ENCODE results near the gene UNC13A. TPM values are rescaled to one million over a fixed set of nuclear protein-coding genes. Genes with fewer than 3 reads are reported as not detected.

The UNC13A gene
- total and polyA plus RNA-seq, 2 of the 13 experiments (the other 11 are each of a cell fraction or from before 2014, with no cell fraction given) = 0.11 to 0.45 TPM

GRCh38 chr19:17721111-17721628 lies 33.0 kb upstream of the UNC13A start:
- 0 out of 6 replicates have a peak overlapping the region, but pooled peaks of 1 of the 3 experiments have one; percentile 89 for H3K4me3 ChIP-seq (replicated peaks in 1 of 3; ENCODE audit: insufficient read depth in 1 of 3, low read depth in 2 of 3, low read length in 3 of 3)
- H3K27me3 ChIP-seq (ENCODE audit: control insufficient read depth in 1 of 2, insufficient read depth in 2 of 2, low read length in 2 of 2) = no peaks in the 10 kb centered on the region; a peak in 1 of 5 replicates
- peaks cover 37% of the 10 kb centered on the region for H3K4me1 ChIP-seq (ENCODE audit: insufficient read depth, low read length)
- CTCF ChIA-PET (ENCODE audit: low intra/inter-chr PET ratio, low total read pairs) = no interaction called here
- POLR2A ChIA-PET = no interaction called here
- in situ Hi-C loops (cut with HindIII; ENCODE audit: extremely low pct_ligation_motif_present, low pct_unique_long_range_greater_than_20kb) (no loop called here), intact Hi-C loops (cut with micrococcal nuclease; ENCODE audit: unreplicated experiment) (no loop called here)
- peaks cover 10 to 22% of the 10 kb centered on the region in 2 experiments; a peak in 4 of 5 replicates for H3K36me3 ChIP-seq (replicated peaks in 1 of 2; ENCODE audit: control insufficient read depth in 1 of 2, insufficient read depth in 2 of 2, low read length in 2 of 2)
- WGBS (ENCODE audit: low lambda C conversion rate) = 94% methylated on average over 12 of the region's 12 CpGs
- TF ChIP-seq ZFP82 (CRISPR knock-in tag; IDR thresholded peaks at IDR 0.05; ENCODE audit: borderline replicate concordance) = no peak
- no peak for TF ChIP-seq HDAC6 (IDR thresholded peaks at IDR 0.05; ENCODE audit: low read depth, low read length)
- TF ChIP-seq HIC2 (CRISPR knock-in tag; IDR thresholded peaks at IDR 0.05; ENCODE audit: low read depth) = no peak
- peak overlapping the region; percentile 99; the same call in 1 of the 2 replicates for H3K4me2 ChIP-seq (ENCODE audit: low read depth, low read length)
- H3K27ac ChIP-seq (ENCODE audit: extremely low read length, insufficient read depth, low read length) = no peak overlapping the region
- DNase-seq (ENCODE audit: low spot score) (no peak), FAIRE-seq (no peak), ATAC-seq (no peak)
- H3K9ac ChIP-seq (ENCODE audit: insufficient read depth, low read depth, low read length) = peak overlapping the region; percentile 82; the same call in 1 of the 2 replicates
- H3K9me3 ChIP-seq (ENCODE audit: low read length) = no peaks in the 10 kb centered on the region
- H4K20me1 ChIP-seq (ENCODE audit: insufficient read depth, low read length) = peaks cover 11% of the 10 kb centered on the region; the same call in 1 of the 2 replicates
- peaks cover 19% of the 10 kb centered on the region for H3K79me2 ChIP-seq (ENCODE audit: insufficient read depth, low read length)
- no peak overlapping the region for H2AFZ ChIP-seq (ENCODE audit: low read length)
- BruUV-seq (replicated peaks) = no TSS peak

GRCh38 chr19:17720440-17720839 lies 32.3 kb upstream of the UNC13A start:
- peaks cover 11% of the 10 kb centered on the region; the same call in 1 of the 2 replicates for H4K20me1 ChIP-seq (ENCODE audit: insufficient read depth, low read length)
- ATAC-seq = no peak
- peaks cover 19% of the 10 kb centered on the region for H3K79me2 ChIP-seq (ENCODE audit: insufficient read depth, low read length)
- peaks cover 10 to 15% of the 10 kb centered on the region in 2 experiments; a peak in 4 of 5 replicates for H3K36me3 ChIP-seq (replicated peaks in 1 of 2; ENCODE audit: control insufficient read depth in 1 of 2, insufficient read depth in 2 of 2, low read length in 2 of 2)
- POLR2A ChIA-PET = interaction anchor here (1.3 to 2.3 kb wide), 2 partner anchors 20 to 46 kb away, joined by 3 to 7 read pairs; no protein-coding TSS in a partner anchor
- WGBS (ENCODE audit: low lambda C conversion rate) = 38% methylated on average over 6 of the region's 7 CpGs
- in situ Hi-C loops (cut with HindIII; ENCODE audit: extremely low pct_ligation_motif_present, low pct_unique_long_range_greater_than_20kb) (no loop called here), intact Hi-C loops (cut with micrococcal nuclease; ENCODE audit: unreplicated experiment) (no loop called here)
- no peak for FAIRE-seq
- peak overlapping the region; percentile 99 for H3K4me2 ChIP-seq (ENCODE audit: low read depth, low read length)
- no peak for TF ChIP-seq POGK (CRISPR knock-in tag; conservative IDR thresholded peaks at IDR 0.05)
- TF ChIP-seq ZBTB20 (CRISPR knock-in tag; IDR thresholded peaks at IDR 0.05; ENCODE audit: borderline replicate concordance, low read depth) = no peak
- TF ChIP-seq POLR2AphosphoS2 (IDR thresholded peaks at IDR 0.05; ENCODE audit: low read depth, low read length) = no peak
- TF ChIP-seq MXD1 (CRISPR knock-in tag; IDR thresholded peaks at IDR 0.05) = 0 out of 2 replicates have a peak, but pooled peaks have one; percentile 9
- peak; percentile 39; the same call in 1 of the 2 replicates for TF ChIP-seq SIN3A (IDR thresholded peaks at IDR 0.05; ENCODE audit: borderline replicate concordance, low read depth, low read length)
- BruUV-seq (replicated peaks) = no TSS peak
- H3K27me3 ChIP-seq (ENCODE audit: control insufficient read depth in 1 of 2, insufficient read depth in 2 of 2, low read length in 2 of 2) = no peaks in the 10 kb centered on the region; a peak in 1 of 5 replicates
- no peak for DNase-seq (ENCODE audit: low spot score)
- H3K9ac ChIP-seq (ENCODE audit: insufficient read depth, low read depth, low read length) = peak overlapping the region; percentile 82; the same call in 1 of the 2 replicates
- CTCF ChIA-PET (ENCODE audit: low intra/inter-chr PET ratio, low total read pairs) = no interaction called here
- H3K9me3 ChIP-seq (ENCODE audit: low read length) = no peaks in the 10 kb centered on the region
- H3K27ac ChIP-seq (ENCODE audit: extremely low read length, insufficient read depth, low read length) = no peak overlapping the region
- H3K4me3 ChIP-seq (replicated peaks in 1 of 3; ENCODE audit: insufficient read depth in 1 of 3, low read depth in 2 of 3, low read length in 3 of 3) = peak overlapping the region; percentile 87 to 96 (median 89)
- H3K4me1 ChIP-seq (ENCODE audit: insufficient read depth, low read length) = peaks cover 40% of the 10 kb centered on the region
- H2AFZ ChIP-seq (ENCODE audit: low read length) = no peak overlapping the region

All from HepG2 (cell line).